Neural cell (in vitro differentiated cells): Measurements from ENCODE around the gene FYN. TPM values are rescaled to one million over a fixed set of nuclear protein-coding genes. Genes with fewer than 3 reads are reported as not detected.

Experiments used
- H2AFZ ChIP-seq: fragments of 200-600, 300-800 bp; sonication (generic), shearing (Covaris generic); 2 replicates; pipeline ENCODE4 v1.6.0; 2014; ENCODE audit warnings: low read depth, mild to moderate bottlenecking, antibody characterized with exemption, low read length, moderate library complexity
- H3F3A ChIP-seq: fragments of 200-600 bp; shearing (Covaris generic); 2 replicates; pipeline ENCODE4 v1.6.1; 2016; ENCODE audit warnings: mild to moderate bottlenecking, moderate library complexity, mixed read lengths, antibody characterized with exemption, low read length; ENCODE audit not compliant: insufficient read depth, poor library complexity, severe bottlenecking
- H3K27ac ChIP-seq: fragments of 200-600, 300-800 bp; sonication (generic), shearing (Covaris generic); 2 replicates; pipeline ENCODE4 v1.5.1; 2014; ENCODE audit warnings: mild to moderate bottlenecking, low read length, moderate library complexity
- H3K27me3 ChIP-seq: fragments of 300-800, 200-600 bp; sonication (generic), shearing (Covaris generic); 2 replicates; pipeline ENCODE4 v1.6.0; 2014; ENCODE audit warnings: mild to moderate bottlenecking, low read depth, low read length, moderate library complexity; ENCODE audit not compliant: insufficient read depth
- H3K36me3 ChIP-seq: fragments of 300-800, 200-600 bp; sonication (generic), shearing (Covaris generic); 2 replicates; pipeline ENCODE4 v1.5.1; 2014; ENCODE audit warnings: mild to moderate bottlenecking, antibody characterized with exemption, low read length, moderate library complexity; ENCODE audit not compliant: insufficient read depth
- H3K4me2 ChIP-seq: fragments of 300-800, 200-600 bp; sonication (generic), shearing (Covaris generic); 2 replicates; pipeline ENCODE4 v1.6.0; 2014; ENCODE audit warnings: mild to moderate bottlenecking, low read length
- H3K4me3 ChIP-seq: fragments of 300-800, 200-600 bp; sonication (generic), shearing (Covaris generic); 2 replicates; pipeline ENCODE4 v1.5.1; 2014; ENCODE audit warnings: mild to moderate bottlenecking, low read length, moderate library complexity
- H3K79me2 ChIP-seq: fragments of 200-600 bp; shearing (Covaris generic); replicated peaks from 2 replicates; pipeline ENCODE4 v1.6.0; 2014; ENCODE audit warnings: mild to moderate bottlenecking, low read length, moderate library complexity; ENCODE audit not compliant: insufficient read depth
- H3K9ac ChIP-seq: fragments of 300-800, 200-600 bp; sonication (generic), shearing (Covaris generic); 2 replicates; pipeline ENCODE4 v1.6.1; 2016; ENCODE audit warnings: mild to moderate bottlenecking, low read length, mixed read lengths
- H3K9me2 ChIP-seq: fragments of 200-600 bp; shearing (Covaris generic); 2 replicates; pipeline ENCODE4 v1.6.1; 2016; ENCODE audit warnings: mild to moderate bottlenecking, low read length, mixed read lengths; ENCODE audit not compliant: insufficient read depth
- H3K9me3 ChIP-seq: fragments of 200-600, 300-800 bp; sonication (generic), shearing (Covaris generic); 2 replicates; pipeline ENCODE4 v1.6.1; 2016; ENCODE audit warnings: mild to moderate bottlenecking, mixed run types, low read length, moderate library complexity, mixed read lengths
- H4K20me1 ChIP-seq: fragments of 200-600 bp; shearing (Covaris generic); 2 replicates; pipeline ENCODE4 v1.6.1; 2016; ENCODE audit warnings: mild to moderate bottlenecking, mixed run types; ENCODE audit not compliant: insufficient read depth
- EP300 ChIP-seq: fragments of 450-650 bp; conservative IDR thresholded peaks from 2 replicates; pipeline ENCODE4 v1.6.1; 2014; ENCODE audit warnings: antibody characterized with exemption, mild to moderate bottlenecking, moderate library complexity; ENCODE audit not compliant: poor library complexity, severe bottlenecking
- EZH2 ChIP-seq: fragments of 200-600, 300-800 bp; shearing (Covaris generic), sonication (generic); IDR thresholded peaks from 2 replicates; pipeline ENCODE4 v1.6.1; 2014; ENCODE audit warnings: antibody characterized with exemption, low read length, borderline replicate concordance, mild to moderate bottlenecking; ENCODE audit not compliant: insufficient read depth, poor library complexity, severe bottlenecking
- MXI1 ChIP-seq: fragments of 450-650 bp; conservative IDR thresholded peaks from 2 replicates; pipeline ENCODE4 v1.6.1; 2014; ENCODE audit warnings: antibody characterized with exemption, mild to moderate bottlenecking; ENCODE audit not compliant: poor library complexity, severe bottlenecking
- POLR2AphosphoS5 ChIP-seq: IDR thresholded peaks from 2 replicates; pipeline ENCODE4 v1.6.1; 2012
- RAD21 ChIP-seq: fragments of 450-650 bp; conservative IDR thresholded peaks from 2 replicates; pipeline ENCODE4 v1.6.1; 2014; ENCODE audit warnings: antibody characterized with exemption, mild to moderate bottlenecking, moderate library complexity
- SMC3 ChIP-seq: fragments of 450-650 bp; conservative IDR thresholded peaks from 2 replicates; pipeline ENCODE4 v1.6.1; 2014; ENCODE audit warnings: antibody characterized with exemption, mild to moderate bottlenecking, moderate library complexity; ENCODE audit not compliant: poor library complexity
- TAF1 ChIP-seq: IDR thresholded peaks from 2 replicates; pipeline ENCODE4 v1.6.1; 2012; ENCODE audit warnings: low read depth
- polyA plus RNA-seq: library from polyadenylated mRNA; depleted of rRNA; stranded (reverse); fragments of >200 nt; gene quantifications from 2 replicates; pipeline ENCODE4 v1.2.3, GENCODE V29; 2014
- TF ChIP-seq, protein P1 (sequence below): IDR thresholded peaks from 2 replicates; pipeline ENCODE4 v1.6.1; 2012; ENCODE audit warnings: borderline replicate concordance
- TF ChIP-seq, protein P2 (sequence below): fragments of 450-650 bp; IDR thresholded peaks from 2 replicates; pipeline ENCODE4 v1.5.1; 2014; ENCODE audit warnings: antibody characterized with exemption, mild to moderate bottlenecking, moderate library complexity; ENCODE audit not compliant: poor library complexity, severe bottlenecking

FYN gene
- polyA plus RNA-seq, 1 donor from 2014 or later, result 277 TPM

DNA sequence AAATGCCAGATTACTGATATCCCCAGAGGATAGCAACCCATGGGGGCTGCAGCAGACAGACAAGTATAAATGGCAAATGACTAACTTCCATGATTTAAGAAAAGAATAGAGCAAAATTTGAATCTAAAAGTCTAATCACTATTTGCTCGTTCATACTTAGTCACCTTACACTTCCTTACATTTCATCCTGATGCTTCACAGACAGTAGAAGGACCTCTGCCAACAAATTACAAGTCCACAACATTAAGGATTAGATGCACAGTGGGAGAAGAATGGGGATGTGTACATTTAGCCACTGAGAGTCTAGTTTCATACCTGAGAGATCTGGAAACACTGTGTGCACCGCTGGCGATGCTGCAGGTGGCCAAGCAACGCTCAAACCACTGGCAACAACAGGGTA lies 72.4 kb downstream of the FYN start:
- no peak overlapping the region for H3K4me2 ChIP-seq
- no peaks in the 10 kb centered on the region for H3K27me3 ChIP-seq
- peaks cover 29% of the 10 kb centered on the region for H3K79me2 ChIP-seq
- no peaks in the 10 kb centered on the region for H4K20me1 ChIP-seq
- no peak overlapping the region for H3K4me3 ChIP-seq
- no peak overlapping the region for H2AFZ ChIP-seq
- H3K9ac ChIP-seq, result no peak overlapping the region
- no peaks in the 10 kb centered on the region for H3K36me3 ChIP-seq
- TF ChIP-seq EZH2, result no peak
- no peak for TF ChIP-seq TAF1
- TF ChIP-seq RAD21, result no peak
- no peak for TF ChIP-seq MXI1
- no peak for TF ChIP-seq SMC3
- TF ChIP-seq, protein P1, sequence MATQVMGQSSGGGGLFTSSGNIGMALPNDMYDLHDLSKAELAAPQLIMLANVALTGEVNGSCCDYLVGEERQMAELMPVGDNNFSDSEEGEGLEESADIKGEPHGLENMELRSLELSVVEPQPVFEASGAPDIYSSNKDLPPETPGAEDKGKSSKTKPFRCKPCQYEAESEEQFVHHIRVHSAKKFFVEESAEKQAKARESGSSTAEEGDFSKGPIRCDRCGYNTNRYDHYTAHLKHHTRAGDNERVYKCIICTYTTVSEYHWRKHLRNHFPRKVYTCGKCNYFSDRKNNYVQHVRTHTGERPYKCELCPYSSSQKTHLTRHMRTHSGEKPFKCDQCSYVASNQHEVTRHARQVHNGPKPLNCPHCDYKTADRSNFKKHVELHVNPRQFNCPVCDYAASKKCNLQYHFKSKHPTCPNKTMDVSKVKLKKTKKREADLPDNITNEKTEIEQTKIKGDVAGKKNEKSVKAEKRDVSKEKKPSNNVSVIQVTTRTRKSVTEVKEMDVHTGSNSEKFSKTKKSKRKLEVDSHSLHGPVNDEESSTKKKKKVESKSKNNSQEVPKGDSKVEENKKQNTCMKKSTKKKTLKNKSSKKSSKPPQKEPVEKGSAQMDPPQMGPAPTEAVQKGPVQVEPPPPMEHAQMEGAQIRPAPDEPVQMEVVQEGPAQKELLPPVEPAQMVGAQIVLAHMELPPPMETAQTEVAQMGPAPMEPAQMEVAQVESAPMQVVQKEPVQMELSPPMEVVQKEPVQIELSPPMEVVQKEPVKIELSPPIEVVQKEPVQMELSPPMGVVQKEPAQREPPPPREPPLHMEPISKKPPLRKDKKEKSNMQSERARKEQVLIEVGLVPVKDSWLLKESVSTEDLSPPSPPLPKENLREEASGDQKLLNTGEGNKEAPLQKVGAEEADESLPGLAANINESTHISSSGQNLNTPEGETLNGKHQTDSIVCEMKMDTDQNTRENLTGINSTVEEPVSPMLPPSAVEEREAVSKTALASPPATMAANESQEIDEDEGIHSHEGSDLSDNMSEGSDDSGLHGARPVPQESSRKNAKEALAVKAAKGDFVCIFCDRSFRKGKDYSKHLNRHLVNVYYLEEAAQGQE, result no peak
- TF ChIP-seq, protein P2, sequence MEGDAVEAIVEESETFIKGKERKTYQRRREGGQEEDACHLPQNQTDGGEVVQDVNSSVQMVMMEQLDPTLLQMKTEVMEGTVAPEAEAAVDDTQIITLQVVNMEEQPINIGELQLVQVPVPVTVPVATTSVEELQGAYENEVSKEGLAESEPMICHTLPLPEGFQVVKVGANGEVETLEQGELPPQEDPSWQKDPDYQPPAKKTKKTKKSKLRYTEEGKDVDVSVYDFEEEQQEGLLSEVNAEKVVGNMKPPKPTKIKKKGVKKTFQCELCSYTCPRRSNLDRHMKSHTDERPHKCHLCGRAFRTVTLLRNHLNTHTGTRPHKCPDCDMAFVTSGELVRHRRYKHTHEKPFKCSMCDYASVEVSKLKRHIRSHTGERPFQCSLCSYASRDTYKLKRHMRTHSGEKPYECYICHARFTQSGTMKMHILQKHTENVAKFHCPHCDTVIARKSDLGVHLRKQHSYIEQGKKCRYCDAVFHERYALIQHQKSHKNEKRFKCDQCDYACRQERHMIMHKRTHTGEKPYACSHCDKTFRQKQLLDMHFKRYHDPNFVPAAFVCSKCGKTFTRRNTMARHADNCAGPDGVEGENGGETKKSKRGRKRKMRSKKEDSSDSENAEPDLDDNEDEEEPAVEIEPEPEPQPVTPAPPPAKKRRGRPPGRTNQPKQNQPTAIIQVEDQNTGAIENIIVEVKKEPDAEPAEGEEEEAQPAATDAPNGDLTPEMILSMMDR, result no peak
- no peak for TF ChIP-seq EP300
- TF ChIP-seq POLR2AphosphoS5, result no peak
- no peak overlapping the region for H3K27ac ChIP-seq
- no peaks in the 10 kb centered on the region for H3K9me3 ChIP-seq
- no peaks in the 10 kb centered on the region for H3F3A ChIP-seq
- H3K9me2 ChIP-seq, result no peaks in the 10 kb centered on the region

DNA sequence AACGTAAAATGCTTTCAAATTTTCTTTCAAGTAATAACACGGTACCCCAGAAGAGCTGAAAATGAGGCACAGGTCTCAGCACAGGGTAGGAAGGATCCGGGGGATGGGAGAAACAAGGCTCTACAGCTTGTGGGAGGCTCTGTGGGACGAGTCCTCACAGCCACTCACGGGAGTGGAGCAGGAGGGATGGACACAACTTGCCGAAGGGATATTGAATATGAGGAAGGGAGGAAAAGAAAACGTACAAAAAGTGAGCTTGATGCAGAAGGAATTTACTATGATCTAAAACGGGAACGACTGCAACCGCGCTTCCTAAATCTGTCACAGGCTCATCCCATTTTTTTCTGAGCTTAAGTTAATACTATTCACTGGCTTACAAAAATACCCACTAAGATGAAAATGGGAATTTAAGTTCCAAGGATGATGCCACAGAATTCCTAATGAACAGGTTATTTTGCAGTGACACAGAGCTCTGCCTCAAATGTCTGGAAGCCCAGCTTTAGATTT lies 72.9 kb downstream of the FYN start:
- H3K4me3 ChIP-seq, result no peak overlapping the region
- H3F3A ChIP-seq, result no peaks in the 10 kb centered on the region
- no peaks in the 10 kb centered on the region for H4K20me1 ChIP-seq
- H3K27me3 ChIP-seq, result no peaks in the 10 kb centered on the region
- peaks cover 34% of the 10 kb centered on the region for H3K79me2 ChIP-seq
- H3K27ac ChIP-seq, result no peak overlapping the region
- no peak overlapping the region for H3K9ac ChIP-seq
- no peak overlapping the region for H3K4me2 ChIP-seq
- TF ChIP-seq EP300 (no peak), EZH2 (no peak), POLR2AphosphoS5 (no peak), MXI1 (no peak), RAD21 (no peak), TAF1 (no peak), SMC3 (no peak)
- TF ChIP-seq, protein P2, result no peak
- TF ChIP-seq, protein P1, result no peak
- no peaks in the 10 kb centered on the region for H3K36me3 ChIP-seq
- no peaks in the 10 kb centered on the region for H3K9me3 ChIP-seq
- no peaks in the 10 kb centered on the region for H3K9me2 ChIP-seq
- no peak overlapping the region for H2AFZ ChIP-seq
